Activated CD8-positive, alpha-beta T cell treated with anti-CD3 and anti-CD28 coated beads for 36 hours (primary cell): ENCODE measurements around the gene EGFR. TPM values are rescaled to one million over a fixed set of nuclear protein-coding genes. Genes with fewer than 3 reads are reported as not detected.

ENCODE experiments used
- ATAC-seq: fragments of 200-7000 bp; cut with Tn5 transposase; one replicate; pipeline ENCODE4 v1.10.0; 2021; ENCODE audit warnings: mild to moderate bottlenecking, moderate library complexity
- CTCF ChIA-PET: fragments of 350-600 bp; sonication (Branson Sonifier 250); formaldehyde crosslinking; loops from one replicate; lab custom pipeline; 2021; ENCODE audit warnings: antibody characterized with exemption; lab: Charles Lee
- POLR2A ChIA-PET: fragments of 350-600 bp; sonication (Branson Sonifier 250); formaldehyde crosslinking; loops from one replicate; lab custom pipeline; 2021; ENCODE audit warnings: antibody characterized with exemption; lab: Charles Lee
- DNase-seq: peaks from one replicate; pipeline ENCODE4 v3.0.0-alpha.2; 2020
- H3K27ac Mint-ChIP-seq: one replicate; pipeline ENCODE4 v1.8.0; 2021; ENCODE audit warnings: mild to moderate bottlenecking, mixed read lengths
- H3K27me3 Mint-ChIP-seq: one replicate; pipeline ENCODE4 v1.8.0; 2021; ENCODE audit warnings: mixed read lengths
- H3K36me3 Mint-ChIP-seq: one replicate; pipeline ENCODE4 v1.8.0; 2021; ENCODE audit warnings: low read depth, mixed read lengths
- H3K4me1 Mint-ChIP-seq: one replicate; pipeline ENCODE4 v1.8.0; 2021; ENCODE audit warnings: low read depth, mixed read lengths
- H3K4me3 Mint-ChIP-seq: one replicate; pipeline ENCODE4 v1.8.0; 2021; ENCODE audit warnings: mild to moderate bottlenecking, moderate library complexity, mixed read lengths
- H3K9me3 Mint-ChIP-seq: one replicate; pipeline ENCODE4 v1.8.0; 2021; ENCODE audit warnings: mixed read lengths
- CTCF ChIP-seq: fragments of 200-600 bp; IDR thresholded peaks from one replicate; pipeline ENCODE4 v1.8.0; 2022; ENCODE audit warnings: antibody characterized with exemption, mild to moderate bottlenecking
- intact Hi-C: fragments of 100-400 bp; cut with micrococcal nuclease; formaldehyde crosslinking; loops from one replicate; pipeline ENCODE4 v1.10.0; 2022
- total RNA-seq, 2 experiments: library from RNA; stranded (reverse); gene quantifications; one replicate each; pipeline ENCODE4 v1.2.3, GENCODE V29; 2021

The EGFR gene
- total RNA-seq, 2 experiments from 2014 or later: not detected

DNA sequence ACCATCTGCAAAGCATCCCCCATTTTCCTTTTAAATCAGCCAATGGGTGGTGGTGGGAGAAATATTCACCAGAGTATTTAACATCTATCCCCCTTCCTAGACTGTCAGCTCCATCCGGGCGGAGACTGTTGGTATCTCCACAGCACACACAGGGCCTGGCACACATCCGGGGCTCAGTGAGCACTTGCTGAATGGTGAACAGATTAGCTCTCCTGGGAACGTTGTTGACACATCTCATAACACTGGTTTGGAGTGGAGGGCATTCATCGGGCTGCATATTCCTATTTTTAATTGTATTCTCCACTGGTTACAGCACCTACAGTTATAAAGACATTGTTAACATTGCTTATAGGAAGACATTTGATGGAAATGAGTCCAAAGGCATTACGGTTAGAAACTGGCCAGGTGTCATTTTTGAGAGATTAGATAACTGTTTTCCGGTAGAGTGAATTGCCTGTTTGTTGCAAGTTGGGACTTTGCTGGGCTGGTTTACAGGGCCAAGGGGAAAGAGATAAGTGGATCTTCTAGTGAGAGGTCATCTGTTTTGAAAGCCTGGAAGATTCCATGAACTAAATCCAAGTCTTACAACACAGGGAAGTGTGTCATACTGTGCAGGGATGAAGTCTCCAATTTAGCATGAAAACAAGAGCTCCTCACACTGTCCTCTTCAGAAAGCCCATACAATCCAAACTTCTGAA lies 101.8 kb downstream of the EGFR start:
- intact Hi-C loops: no loop called here
- H3K27me3 Mint-ChIP-seq: peaks cover 4% of the 10 kb centered on the region
- TF ChIP-seq CTCF: no peak
- ChIA-PET CTCF (no interaction called here), POLR2A (no interaction called here)
- no peaks in the 10 kb centered on the region for H3K36me3 Mint-ChIP-seq
- DNase-seq (no peak), ATAC-seq (no peak)
- H3K4me3 Mint-ChIP-seq: no peak overlapping the region
- H3K4me1 Mint-ChIP-seq: no peaks in the 10 kb centered on the region
- no peaks in the 10 kb centered on the region for H3K9me3 Mint-ChIP-seq
- no peak overlapping the region for H3K27ac Mint-ChIP-seq

GRCh38 chr7:55121249-55121648 lies 102.4 kb downstream of the EGFR start:
- intact Hi-C loops: no loop called here
- H3K4me1 Mint-ChIP-seq: no peaks in the 10 kb centered on the region
- no peak for ATAC-seq

DNA sequence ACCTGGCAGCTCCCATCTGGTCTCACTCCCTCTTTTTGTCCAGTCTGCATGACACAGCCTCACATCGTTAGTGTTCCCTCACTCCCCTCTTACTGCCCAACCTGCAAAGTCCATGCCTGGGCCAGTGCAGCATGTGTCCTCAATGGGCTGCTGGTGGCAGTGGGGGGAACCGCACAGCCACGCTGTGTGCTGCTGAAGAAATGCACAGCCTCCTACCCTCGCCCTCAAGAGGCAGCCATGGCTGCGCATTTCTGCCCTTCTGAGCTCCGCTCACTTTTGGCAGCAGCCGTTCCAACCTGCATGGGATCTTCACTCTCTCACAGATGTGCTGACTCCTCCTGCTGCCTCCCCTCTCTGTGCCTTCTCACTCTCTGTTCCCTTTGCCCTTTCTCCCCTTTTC lies 103.4 kb downstream of the EGFR start:
- ChIA-PET CTCF (no interaction called here), POLR2A (no interaction called here)
- H3K9me3 Mint-ChIP-seq: no peaks in the 10 kb centered on the region
- no peak overlapping the region for H3K4me3 Mint-ChIP-seq
- ATAC-seq: no peak
- TF ChIP-seq CTCF: no peak
- peaks cover 8% of the 10 kb centered on the region for H3K27me3 Mint-ChIP-seq
- H3K4me1 Mint-ChIP-seq: no peaks in the 10 kb centered on the region
- no peak for DNase-seq
- no peaks in the 10 kb centered on the region for H3K36me3 Mint-ChIP-seq
- intact Hi-C loops: no loop called here
- no peak overlapping the region for H3K27ac Mint-ChIP-seq

More at GRCh38 chr7:55121249-55121648, 102.4 kb downstream of the EGFR start:
- ChIA-PET POLR2A (no interaction called here), CTCF (no interaction called here)
- Mint-ChIP-seq H3K9me3 (no peaks in the 10 kb centered on the region), H3K27me3 (peaks cover 8% of the 10 kb centered on the region), H3K36me3 (no peaks in the 10 kb centered on the region), H3K4me3 (no peak overlapping the region), H3K27ac (no peak overlapping the region)
- TF ChIP-seq CTCF: no peak
- no peak for DNase-seq

GRCh38 chr7:55124989-55125875 lies 106.4 kb downstream of the EGFR start:
- CTCF ChIA-PET: interaction anchor here (1.5 kb wide), 1 partner anchor 130 kb away, joined by 5 read pairs; no protein-coding TSS in a partner anchor
- H3K4me3 Mint-ChIP-seq: no peak overlapping the region
- no peak for TF ChIP-seq CTCF
- no peak overlapping the region for H3K27ac Mint-ChIP-seq
- POLR2A ChIA-PET: interaction anchor here (1.0 kb wide), 1 partner anchor 8 kb away, joined by 3 read pairs; no protein-coding TSS in a partner anchor
- intact Hi-C loops: no loop called here
- H3K36me3 Mint-ChIP-seq: no peaks in the 10 kb centered on the region
- H3K4me1 Mint-ChIP-seq: no peaks in the 10 kb centered on the region
- H3K9me3 Mint-ChIP-seq: no peaks in the 10 kb centered on the region
- H3K27me3 Mint-ChIP-seq: peaks cover 12% of the 10 kb centered on the region
- DNase-seq: no peak
- ATAC-seq: no peak

DNA sequence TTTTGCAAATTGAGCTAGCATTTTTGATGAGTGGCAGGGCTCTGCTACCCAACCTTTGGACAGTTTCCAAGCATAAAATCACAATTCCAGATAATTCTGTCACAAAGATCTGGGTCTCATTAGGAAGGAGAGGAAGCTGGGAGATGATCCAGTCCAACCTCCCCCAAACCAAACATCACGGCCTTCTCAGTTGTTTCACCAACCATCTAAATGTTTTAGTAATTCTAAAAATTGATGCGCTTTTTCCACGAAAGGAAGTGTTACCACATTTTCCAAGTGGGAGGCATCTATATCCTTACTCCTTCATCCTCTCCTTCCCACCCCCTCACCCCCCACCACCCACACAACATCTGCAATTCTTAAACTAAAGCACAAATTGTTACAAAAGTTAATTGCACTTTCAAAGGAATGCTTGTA lies 108.3 kb downstream of the EGFR start:
- DNase-seq (no peak), ATAC-seq (no peak)
- Mint-ChIP-seq H3K4me1 (no peaks in the 10 kb centered on the region), H3K27me3 (peaks cover 10% of the 10 kb centered on the region), H3K27ac (no peak overlapping the region), H3K9me3 (no peaks in the 10 kb centered on the region), H3K36me3 (no peaks in the 10 kb centered on the region), H3K4me3 (no peak overlapping the region)
- TF ChIP-seq CTCF: no peak
- CTCF ChIA-PET: no interaction called here
- POLR2A ChIA-PET: no interaction called here
- intact Hi-C loops: no loop called here
